GM12874 (cell line): ENCODE results near the gene L1CAM.

ENCODE experiments used
- CTCF ChIP-seq: IDR thresholded peaks from 2 replicates; pipeline ENCODE4 v1.5.1; 2011; ENCODE audit warnings: low read depth, mild to moderate bottlenecking, control low read depth, low read length, moderate library complexity; ENCODE audit not compliant: insufficient read depth

Gene L1CAM

GRCh38 chrX:153885968-153886903, at the start of gene L1CAM:
L1CAM (minus strand) TSS chrX:153886173; CDS start chrX:153875836, 10,337 bp downstream.
- TF ChIP-seq CTCF, result no peak

GRCh38 chrX:153935326-153935851, 49.4 kb upstream of the L1CAM start:
- no peak for TF ChIP-seq CTCF

- TF ChIP-seq CTCF, result no peak
Measured at GRCh38 chrX:153934762-153935325, 48.9 kb upstream of the L1CAM start, which contains the start of gene NAA10. NAA10 (minus strand) TSS chrX:153935037; CDS start chrX:153934904, 133 bp downstream.

GRCh38 chrX:153934148-153934761, 48.3 kb upstream of the L1CAM start:
- TF ChIP-seq CTCF, result no peak

- TF ChIP-seq CTCF, result no peak
Measured at GRCh38 chrX:153933748-153934147, 47.8 kb upstream of the L1CAM start.

GRCh38 chrX:153932220-153932915, 46.4 kb upstream of the L1CAM start:
- no peak for TF ChIP-seq CTCF
